KMS-11 (cell line): ENCODE data around the gene ZDHHC20.

ENCODE experiments used
- H2AFZ ChIP-seq: fragments of 200-600 bp; sonication (generic); 2 replicates; pipeline ENCODE4 v1.6.1; 2016; ENCODE audit warnings: antibody characterized with exemption, mixed run types, low read depth
- H3K27ac ChIP-seq: fragments of 200-600 bp; sonication (generic); 2 replicates; pipeline ENCODE4 v1.6.1; 2016; ENCODE audit warnings: mild to moderate bottlenecking, mixed run types
- H3K27me3 ChIP-seq: fragments of 200-600 bp; sonication (generic); 2 replicates; pipeline ENCODE4 v1.6.1; 2017; ENCODE audit warnings: mild to moderate bottlenecking, low read depth, mixed run types, moderate library complexity; ENCODE audit not compliant: insufficient read depth
- H3K36me3 ChIP-seq: fragments of 200-600 bp; sonication (generic); 2 replicates; pipeline ENCODE4 v1.6.1; 2017; ENCODE audit warnings: mild to moderate bottlenecking, mixed run types; ENCODE audit not compliant: insufficient read depth
- H3K4me1 ChIP-seq: fragments of 200-600 bp; sonication (generic); 2 replicates; pipeline ENCODE4 v1.6.1; 2016; ENCODE audit warnings: mild to moderate bottlenecking, low read depth, mixed run types; ENCODE audit not compliant: poor library complexity, severe bottlenecking
- H3K4me2 ChIP-seq: fragments of 200-600 bp; sonication (generic); 2 replicates; pipeline ENCODE4 v1.7.0; 2016; ENCODE audit warnings: mild to moderate bottlenecking, mixed run types
- H3K4me3 ChIP-seq: fragments of 200-600 bp; sonication (generic); IDR thresholded peaks from 2 replicates; pipeline ENCODE4 v1.6.1; 2017; ENCODE audit warnings: low read depth, low read length, mixed read lengths; ENCODE audit not compliant: insufficient read depth
- H3K79me2 ChIP-seq: fragments of 200-600 bp; sonication (generic); 2 replicates; pipeline ENCODE4 v1.6.1; 2016; ENCODE audit warnings: low read depth, mixed run types; ENCODE audit not compliant: insufficient read depth
- H3K9ac ChIP-seq: fragments of 200-600 bp; sonication (generic); 2 replicates; pipeline ENCODE4 v1.6.1; 2016; ENCODE audit warnings: mild to moderate bottlenecking, mixed run types
- H4K20me1 ChIP-seq: fragments of 200-600 bp; sonication (generic); 2 replicates; pipeline ENCODE4 v1.6.1; 2016; ENCODE audit warnings: mild to moderate bottlenecking, mixed run types; ENCODE audit not compliant: insufficient read depth
- CTCF ChIP-seq: fragments of 200-600 bp; sonication (generic); conservative IDR thresholded peaks from 2 replicates; pipeline ENCODE4 v1.6.1; 2017; ENCODE audit warnings: low read depth, mild to moderate bottlenecking, antibody characterized with exemption, low read length, moderate library complexity, mixed read lengths

Gene ZDHHC20

GRCh38 chr13:21435687-21436151, 23.4 kb downstream of the ZDHHC20 start:
- H3K4me1 ChIP-seq = peaks cover 12% of the 10 kb centered on the region
- H3K4me2 ChIP-seq = no peak overlapping the region
- H3K27me3 ChIP-seq = no peaks in the 10 kb centered on the region
- no peak overlapping the region for H3K9ac ChIP-seq
- H3K4me3 ChIP-seq = no peak overlapping the region
- H3K27ac ChIP-seq = no peak overlapping the region
- H3K79me2 ChIP-seq = no peaks in the 10 kb centered on the region
- TF ChIP-seq CTCF = no peak
- no peaks in the 10 kb centered on the region for H4K20me1 ChIP-seq
- H3K36me3 ChIP-seq = no peaks in the 10 kb centered on the region
- no peak overlapping the region for H2AFZ ChIP-seq

- no peak overlapping the region for H3K27ac ChIP-seq
- no peaks in the 10 kb centered on the region for H3K27me3 ChIP-seq
- H3K4me3 ChIP-seq = no peak overlapping the region
- H4K20me1 ChIP-seq = no peaks in the 10 kb centered on the region
- H2AFZ ChIP-seq = no peak overlapping the region
- H3K9ac ChIP-seq = no peak overlapping the region
- H3K79me2 ChIP-seq = no peaks in the 10 kb centered on the region
- no peaks in the 10 kb centered on the region for H3K36me3 ChIP-seq
- no peak for TF ChIP-seq CTCF
- H3K4me2 ChIP-seq = no peak overlapping the region
- peaks cover 12% of the 10 kb centered on the region for H3K4me1 ChIP-seq
These were observed 23.9 kb downstream of the ZDHHC20 start for GRCh38 chr13:21435231-21435630.

GRCh38 chr13:21434588-21434987, 24.5 kb downstream of the ZDHHC20 start:
- TF ChIP-seq CTCF = no peak
- no peaks in the 10 kb centered on the region for H3K79me2 ChIP-seq
- no peak overlapping the region for H3K27ac ChIP-seq

GRCh38 chr13:21429211-21429610, 29.9 kb downstream of the ZDHHC20 start:
- Histone ChIP-seq H3K4me2 (no peak overlapping the region), H3K4me3 (no peak overlapping the region), H3K4me1 (no peaks in the 10 kb centered on the region), H4K20me1 (no peaks in the 10 kb centered on the region), H3K27ac (no peak overlapping the region), H3K9ac (no peak overlapping the region), H3K36me3 (no peaks in the 10 kb centered on the region), H2AFZ (no peak overlapping the region), H3K27me3 (no peaks in the 10 kb centered on the region), H3K79me2 (no peaks in the 10 kb centered on the region)
- no peak for TF ChIP-seq CTCF

More at GRCh38 chr13:21434588-21434987, 24.5 kb downstream of the ZDHHC20 start:
- Histone ChIP-seq H3K4me2 (no peak overlapping the region), H2AFZ (no peak overlapping the region), H4K20me1 (no peaks in the 10 kb centered on the region), H3K36me3 (no peaks in the 10 kb centered on the region), H3K4me3 (no peak overlapping the region), H3K27me3 (no peaks in the 10 kb centered on the region), H3K4me1 (peaks cover 12% of the 10 kb centered on the region), H3K9ac (no peak overlapping the region)
